HG03175 (cell line): ENCODE data around the gene AP1G1.

Source experiments
- ATAC-seq: cut with Tn5 transposase; IDR thresholded peaks from one replicate; pipeline ENCODE4 v1.9.1; 2021; ENCODE audit warnings: mild to moderate bottlenecking, moderate library complexity; ENCODE audit not compliant: unreplicated experiment

Gene AP1G1

DNA sequence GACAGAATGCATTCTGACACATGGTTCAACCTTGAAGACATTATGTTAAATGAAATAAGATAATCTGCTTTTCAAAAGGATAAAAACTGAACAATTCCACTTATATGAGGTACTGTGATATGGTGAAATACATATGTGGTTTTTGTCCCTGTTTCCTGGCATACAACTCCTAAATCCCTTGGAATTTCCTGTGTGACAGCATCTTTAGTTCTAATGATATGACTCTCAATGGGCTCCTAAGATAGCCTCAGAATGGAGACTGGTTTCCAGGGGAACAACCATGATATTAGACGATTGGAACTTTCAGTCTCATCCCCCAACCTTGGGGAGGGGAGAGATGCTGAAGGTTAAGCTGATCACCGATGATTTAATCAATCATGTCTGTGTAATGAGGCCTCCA is 46.4 kb downstream of the AP1G1 start:
- no peak for ATAC-seq

DNA sequence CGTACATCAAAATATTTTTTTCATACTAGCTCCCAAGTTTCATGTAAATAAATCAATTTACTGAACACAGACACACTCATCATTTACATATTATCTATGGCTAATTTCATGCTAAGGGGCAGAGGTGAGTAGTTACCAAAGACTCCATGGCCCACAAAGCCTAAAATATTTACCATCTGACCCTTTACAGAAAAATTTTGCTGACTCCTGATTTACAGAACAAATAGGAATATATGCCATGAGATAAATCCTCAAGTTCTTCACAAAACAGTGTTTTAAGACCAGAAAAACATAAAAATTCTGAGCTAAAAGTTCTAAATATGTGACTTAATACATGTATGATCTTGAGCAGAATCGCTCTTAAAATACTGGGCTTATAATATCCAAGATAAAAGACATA is 47.5 kb downstream of the AP1G1 start:
- no peak for ATAC-seq

DNA sequence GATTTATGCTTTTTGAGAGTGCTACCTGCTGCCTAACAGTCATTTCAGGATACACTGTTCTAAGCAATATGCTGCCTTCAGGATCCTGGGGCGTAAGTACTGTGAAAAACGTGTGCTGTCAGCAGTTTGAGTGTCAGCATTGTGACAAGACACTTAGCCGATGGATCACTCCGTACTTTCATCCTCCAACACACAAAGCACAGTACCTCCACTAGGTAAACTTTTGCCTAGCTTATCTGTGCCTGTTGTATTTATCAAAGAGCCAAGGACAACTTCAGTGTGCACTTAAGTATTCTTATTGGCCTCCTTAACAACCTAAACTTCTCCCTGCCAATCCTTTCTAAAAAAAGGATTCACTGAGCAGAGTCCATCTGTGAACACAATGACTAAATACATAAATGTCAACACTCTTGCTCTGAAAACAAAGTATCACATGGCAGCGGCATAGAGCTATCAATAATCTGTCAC is 50.3 kb downstream of the AP1G1 start:
- ATAC-seq: no peak

DNA sequence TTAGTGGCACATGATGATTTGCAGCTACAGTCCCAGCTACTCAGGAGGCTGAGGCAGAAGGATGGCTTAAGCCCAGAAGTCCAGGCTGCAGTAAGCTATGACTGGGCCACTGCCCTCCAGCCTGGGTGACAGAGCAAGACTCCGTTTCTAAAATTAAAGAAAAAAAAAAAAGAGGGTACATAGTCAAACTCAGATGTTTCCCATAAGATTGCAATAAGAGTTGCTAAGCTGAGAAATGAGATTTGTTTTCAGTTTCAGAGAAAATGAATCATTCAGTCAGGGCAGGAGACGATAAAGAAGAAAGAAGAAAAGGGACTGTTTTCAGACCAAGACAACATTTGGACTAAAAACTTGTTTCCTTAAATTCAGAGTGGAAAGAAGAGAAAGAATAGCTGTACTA is 54.0 kb downstream of the AP1G1 start:
- no peak for ATAC-seq

DNA sequence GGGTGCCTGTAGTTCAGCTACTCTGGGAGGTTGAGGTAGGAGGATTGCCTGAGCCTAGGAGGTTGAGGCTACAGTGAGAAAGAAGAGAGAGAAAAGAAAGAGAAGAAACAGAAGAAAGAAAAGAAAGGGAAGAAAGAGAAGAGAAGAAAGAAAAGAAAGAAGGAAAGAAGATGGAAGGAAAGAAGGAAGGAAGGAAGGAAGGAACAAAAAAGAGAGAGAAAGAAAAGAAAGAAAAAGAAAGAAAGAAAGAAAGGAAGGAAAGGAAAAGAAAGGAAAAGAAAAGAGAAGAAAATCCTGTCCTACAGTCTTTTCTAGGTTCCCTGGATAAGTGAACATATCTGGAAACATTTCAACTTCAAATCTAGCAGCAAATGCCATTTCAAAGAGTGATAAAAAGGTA is 54.5 kb downstream of the AP1G1 start:
- no peak for ATAC-seq

DNA sequence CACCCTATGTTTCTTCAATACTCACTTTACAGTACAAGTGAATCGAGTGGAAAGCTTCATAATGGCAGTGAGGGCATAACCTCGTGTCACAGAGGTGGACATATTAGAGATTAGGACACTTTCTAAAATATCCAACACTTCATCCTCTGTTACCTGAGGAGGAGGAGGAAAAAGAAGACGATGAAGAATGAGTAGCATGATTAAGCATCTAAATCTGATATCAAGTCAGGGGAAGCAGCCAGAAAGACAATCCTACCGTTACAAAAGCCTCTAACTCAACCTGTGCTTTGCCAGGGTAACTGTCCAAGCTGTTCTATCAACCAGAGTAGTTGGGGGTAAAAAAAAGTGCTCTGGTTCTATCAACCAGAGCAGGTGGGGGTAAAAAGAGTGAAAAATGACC is 60.4 kb downstream of the AP1G1 start:
- no peak for ATAC-seq

GRCh38 chr16:71746442-71747046 is 62.1 kb downstream of the AP1G1 start:
- ATAC-seq: no peak

- ATAC-seq: no peak
These were observed 69.8 kb downstream of the AP1G1 start for GRCh38 chr16:71738855-71739254.

- ATAC-seq: no peak
These were observed 71.1 kb downstream of the AP1G1 start for GRCh38 chr16:71737501-71737900.

DNA sequence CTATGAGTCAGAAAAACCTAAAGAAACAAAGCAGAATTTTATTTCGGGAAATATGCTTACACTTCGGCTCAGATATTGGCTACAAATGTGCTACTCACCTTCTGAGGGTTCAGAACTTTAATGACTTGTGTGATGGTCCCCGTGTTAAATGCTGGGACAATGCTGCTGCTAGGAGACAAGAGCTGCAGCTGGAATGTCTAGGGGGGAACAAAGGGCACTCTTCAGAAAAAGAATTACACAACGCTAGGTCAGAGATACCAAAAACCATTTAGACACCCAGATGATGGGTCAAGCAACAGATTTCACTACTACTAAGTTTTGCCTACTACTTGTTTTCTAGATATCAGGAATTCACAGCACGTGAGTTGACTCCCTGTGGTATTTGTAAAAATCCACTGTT is 74.1 kb downstream of the AP1G1 start:
- no peak for ATAC-seq

GRCh38 chr16:71732587-71732986 is 76.0 kb downstream of the AP1G1 start:
- no peak for ATAC-seq

DNA sequence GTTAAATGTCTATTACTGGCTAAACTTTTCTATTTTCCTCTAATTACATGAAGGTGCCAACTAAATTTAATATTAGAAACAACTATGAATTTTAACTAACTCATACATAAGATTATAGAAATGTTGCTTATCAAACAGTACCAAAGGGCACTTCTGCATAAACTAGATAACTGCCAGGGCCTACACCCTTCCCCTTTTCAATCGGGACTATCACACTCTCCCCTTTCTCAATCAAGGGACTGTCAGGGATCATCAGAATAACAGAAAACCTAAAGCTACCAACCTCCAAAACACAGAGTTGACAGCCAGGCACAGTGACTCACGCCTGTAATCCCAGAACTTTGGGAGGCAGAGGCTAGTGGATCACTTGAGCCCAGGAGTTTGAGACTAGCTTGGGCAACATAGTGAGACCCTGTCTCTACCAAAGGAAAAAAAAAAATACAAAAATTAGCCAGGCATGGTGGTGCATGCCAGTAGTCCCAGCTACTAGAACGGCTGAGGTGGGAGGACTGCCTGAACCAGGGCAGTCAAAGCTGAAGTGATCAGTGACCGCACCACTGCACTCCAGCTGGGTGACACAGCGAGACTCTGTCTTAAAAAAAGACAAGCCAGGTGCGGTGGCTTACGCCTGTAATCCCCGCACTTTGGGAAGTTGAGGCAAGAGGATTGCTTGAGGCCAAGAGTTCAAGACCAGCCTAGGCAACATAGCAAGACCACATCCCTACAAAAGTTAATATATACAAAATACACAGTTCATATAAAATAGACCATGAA is 80.9 kb downstream of the AP1G1 start:
- ATAC-seq: no peak

DNA sequence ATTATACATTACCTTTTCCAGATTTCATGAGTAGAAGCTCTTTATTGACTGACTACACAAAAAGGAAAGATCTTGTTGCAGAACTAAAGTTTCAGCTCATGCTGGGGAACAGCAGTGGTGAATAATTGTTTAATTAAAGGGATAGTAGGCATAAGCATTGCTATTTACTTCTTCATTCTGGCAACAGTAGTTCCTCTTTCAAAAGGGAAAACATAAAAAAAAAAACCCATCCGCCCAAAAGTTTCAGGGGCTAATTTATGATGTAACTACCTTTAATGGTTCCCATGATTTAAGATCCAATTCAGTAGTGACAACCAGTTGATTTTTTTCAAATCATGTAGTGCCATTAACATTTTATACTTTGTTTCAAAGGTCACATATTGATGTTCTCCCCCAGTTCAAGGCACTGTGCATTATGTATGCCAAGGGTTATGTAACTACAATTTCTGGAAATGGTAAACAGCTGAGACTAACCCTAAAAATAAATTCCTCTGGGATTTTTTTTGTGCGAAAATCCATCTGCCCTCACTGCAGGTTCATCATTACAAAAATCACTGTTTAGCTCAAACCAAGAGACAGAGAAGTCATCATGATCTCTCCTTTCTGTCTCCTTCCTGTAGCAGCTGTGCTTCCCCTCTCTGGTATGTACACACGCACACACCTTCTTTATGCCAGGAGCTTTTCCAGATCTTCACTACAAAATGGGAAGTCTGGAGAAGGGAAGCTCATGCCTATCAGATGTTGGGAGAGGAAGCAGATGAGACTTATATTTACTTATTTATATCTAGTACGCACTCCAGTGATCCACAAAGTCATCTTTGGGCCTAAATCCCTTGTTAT is 81.9 kb downstream of the AP1G1 start:
- ATAC-seq: no peak

GRCh38 chr16:71724320-71724751 is 84.3 kb downstream of the AP1G1 start, which contains the start of gene PHLPP2:
Gene PHLPP2 (minus strand): TSS chr16:71724701. CDS start chr16:71714795, 9,906 bp downstream.
- no peak for ATAC-seq

GRCh38 chr16:71723537-71724319 is 84.9 kb downstream of the AP1G1 start:
- ATAC-seq: peak; percentile 75

- ATAC-seq: peak; percentile 35
These were observed 85.7 kb downstream of the AP1G1 start for GRCh38 chr16:71722801-71723536.

GRCh38 chr16:71721066-71721740 is 87.4 kb downstream of the AP1G1 start:
- ATAC-seq: no peak

- ATAC-seq: no peak
These were observed 96.1 kb downstream of the AP1G1 start for GRCh38 chr16:71712501-71712900.

GRCh38 chr16:71711789-71712188 is 96.8 kb downstream of the AP1G1 start:
- no peak for ATAC-seq
